Measurements from ENCODE around the gene WNT3.
"Not testable (repeated sequence)": the region's sequence is repeated elsewhere in the genome, so short reads cannot be mapped to it uniquely, and the experiment has no call there.

WNT3 gene

DNA sequence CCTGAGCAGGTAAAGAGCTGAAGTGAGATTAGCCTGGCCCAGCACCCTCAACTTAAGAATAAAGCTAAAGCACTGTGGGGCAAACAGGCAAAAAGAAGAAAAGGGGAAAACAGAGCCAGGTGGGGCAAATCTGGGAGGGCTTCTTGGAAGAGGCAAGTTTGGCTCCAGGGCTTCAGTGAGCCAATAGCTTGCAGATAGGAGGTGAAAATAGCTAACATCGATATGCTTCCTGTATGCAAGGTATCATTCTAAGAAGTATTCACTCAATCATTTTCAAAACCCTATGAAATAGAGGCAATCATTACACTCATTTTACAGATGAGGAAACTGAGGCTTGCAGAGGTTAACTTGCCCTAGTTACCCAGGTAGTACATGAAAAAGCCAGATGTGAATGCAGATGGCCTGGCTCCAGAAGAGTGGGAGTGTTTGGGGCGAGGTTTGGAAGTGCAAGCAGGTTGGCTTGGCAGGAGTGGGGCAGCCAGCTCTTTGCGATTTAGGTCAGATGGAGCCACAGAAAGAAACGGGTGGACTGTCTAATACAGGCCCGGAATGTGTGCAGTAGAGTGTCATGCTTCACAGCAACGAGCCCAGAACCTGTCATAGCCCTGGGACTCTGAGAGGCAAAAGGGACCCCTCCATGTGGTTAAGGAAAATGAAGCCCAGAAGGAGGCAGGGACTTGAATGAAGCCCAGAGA is 5.7 kb downstream of the WNT3 start:
- no peak for DNase-seq

DNA sequence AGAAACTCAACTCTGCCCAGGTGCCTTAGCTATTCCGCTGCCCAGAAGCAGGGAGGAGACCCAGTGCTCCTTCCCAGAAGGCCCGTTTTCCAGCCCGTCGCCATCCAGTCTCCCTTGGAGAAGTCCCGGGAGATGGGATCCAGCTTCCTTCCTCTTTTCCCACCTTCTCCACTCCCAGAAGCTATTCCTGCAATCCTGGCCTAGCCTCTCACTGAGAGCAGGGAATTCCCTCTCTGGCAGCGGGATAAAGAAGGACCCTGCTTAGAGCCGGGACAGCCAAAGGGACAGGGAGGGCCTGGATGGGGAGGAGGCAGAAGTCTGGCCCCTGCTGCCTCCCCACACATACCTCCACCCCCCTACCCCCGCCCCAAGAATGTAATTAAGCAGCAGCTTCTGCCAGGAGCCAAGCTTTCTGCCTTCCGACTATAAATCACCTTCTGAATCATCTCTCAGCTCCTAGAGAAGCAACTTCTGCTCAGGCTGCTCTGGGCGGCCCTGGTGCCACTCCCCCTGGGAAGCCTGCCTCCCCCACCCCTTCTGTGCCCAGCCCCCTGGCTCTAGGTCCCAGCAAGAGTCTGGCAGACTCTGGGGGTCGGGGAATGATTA is 6.4 kb downstream of the WNT3 start:
- DNase-seq, result no peak

DNA sequence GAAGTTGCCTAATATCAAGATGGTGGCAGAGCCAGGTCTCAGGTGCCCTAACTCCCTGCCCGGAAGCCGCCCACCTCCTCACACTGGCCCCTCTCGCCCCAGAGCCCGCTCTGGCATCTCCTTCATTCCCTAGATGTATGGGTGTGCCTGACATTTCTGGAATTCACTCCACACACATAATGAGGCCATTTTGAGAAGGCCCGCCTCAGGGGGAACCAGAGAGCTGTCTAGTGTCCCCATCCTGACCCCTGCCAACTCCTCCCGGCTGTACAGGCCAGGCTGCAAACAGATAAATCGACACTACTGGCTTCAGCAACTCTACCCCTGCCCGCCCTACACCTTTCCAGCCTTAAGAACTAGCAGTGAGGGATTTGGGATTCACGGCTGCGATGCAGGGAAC is 7.7 kb downstream of the WNT3 start:
- no peak for DNase-seq

DNA sequence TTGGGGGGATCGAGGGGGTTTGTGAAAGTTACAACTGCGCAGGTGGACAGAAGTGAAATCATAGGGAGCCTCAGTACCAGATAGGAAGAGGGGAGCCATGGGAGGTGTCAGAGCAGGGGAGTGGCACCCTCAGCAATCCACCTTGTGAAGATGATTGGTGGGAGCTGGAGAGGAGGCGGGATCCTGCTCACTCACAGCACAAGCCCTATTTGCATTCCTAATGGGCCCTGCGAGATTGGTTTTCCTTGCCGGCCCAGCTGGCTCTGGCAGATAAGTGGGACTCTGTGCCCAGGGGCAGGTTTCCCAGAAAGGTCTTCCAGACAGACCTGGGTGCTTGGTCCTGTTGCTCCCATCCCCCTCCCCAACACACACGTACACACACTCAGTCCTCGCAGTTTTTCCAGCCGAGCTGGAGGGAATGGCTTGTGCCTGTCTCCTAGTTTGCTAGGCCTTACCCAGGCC is 9.4 kb downstream of the WNT3 start:
- DNase-seq, result no peak

DNA sequence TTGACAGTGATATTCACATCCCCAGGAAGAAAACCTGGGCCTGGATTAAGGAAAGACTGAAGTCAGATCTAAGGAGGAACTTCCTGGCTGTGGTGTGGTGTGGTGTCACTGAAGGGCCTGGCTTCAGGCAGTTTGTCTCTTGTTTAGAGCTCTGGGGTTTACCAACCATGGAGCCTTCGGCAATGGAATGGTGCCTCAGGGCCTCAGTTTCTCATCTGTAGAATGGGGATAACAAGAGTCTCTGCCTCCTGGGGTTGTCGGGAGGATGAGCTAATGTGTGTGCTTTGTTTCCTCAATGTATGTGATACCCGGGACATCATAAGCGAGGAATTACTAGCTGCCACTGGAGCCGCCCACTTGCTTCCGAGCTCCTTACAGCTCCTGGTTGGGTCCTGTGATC is 12.7 kb downstream of the WNT3 start:
- no peak for DNase-seq

DNA sequence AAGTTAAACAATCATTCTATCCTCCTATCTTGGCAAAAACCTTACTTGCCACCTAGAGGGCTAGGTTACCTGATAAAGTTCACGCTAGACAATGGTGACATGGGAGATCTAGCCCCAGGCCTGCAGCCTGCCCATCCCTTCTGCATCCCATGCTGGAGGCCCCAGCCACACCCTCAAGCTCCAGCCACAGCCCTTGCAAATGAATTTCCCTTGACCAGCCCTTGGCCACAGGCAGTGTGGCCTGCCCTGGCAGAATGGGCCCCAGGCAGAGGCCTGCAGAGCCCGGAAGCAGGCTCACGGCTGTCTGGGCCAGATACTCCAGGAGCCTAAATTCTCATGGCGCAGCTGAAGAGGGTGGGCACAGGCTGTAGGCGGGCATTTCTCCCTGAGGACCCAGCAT is 14.9 kb downstream of the WNT3 start:
- no peak for DNase-seq

DNA sequence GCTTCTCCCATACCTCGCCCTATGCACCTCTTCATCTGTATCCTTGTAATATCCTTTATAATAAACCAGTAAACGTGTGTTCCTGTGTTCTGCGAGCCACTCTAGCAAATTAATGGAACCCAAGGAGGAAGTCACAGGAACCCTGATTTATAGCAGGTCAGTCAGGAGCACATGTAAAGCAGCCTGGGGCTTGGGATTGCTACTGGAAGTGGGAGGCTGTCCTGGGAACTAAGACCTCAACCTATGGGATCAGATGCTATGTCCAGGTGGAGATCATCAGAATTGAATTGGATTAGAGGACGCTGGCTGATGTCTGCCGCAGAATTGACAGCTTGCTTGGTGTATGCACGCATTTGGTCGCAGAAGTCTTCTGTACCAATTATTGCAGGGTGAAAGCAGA is 15.7 kb downstream of the WNT3 start:
- DNase-seq, result no peak

DNA sequence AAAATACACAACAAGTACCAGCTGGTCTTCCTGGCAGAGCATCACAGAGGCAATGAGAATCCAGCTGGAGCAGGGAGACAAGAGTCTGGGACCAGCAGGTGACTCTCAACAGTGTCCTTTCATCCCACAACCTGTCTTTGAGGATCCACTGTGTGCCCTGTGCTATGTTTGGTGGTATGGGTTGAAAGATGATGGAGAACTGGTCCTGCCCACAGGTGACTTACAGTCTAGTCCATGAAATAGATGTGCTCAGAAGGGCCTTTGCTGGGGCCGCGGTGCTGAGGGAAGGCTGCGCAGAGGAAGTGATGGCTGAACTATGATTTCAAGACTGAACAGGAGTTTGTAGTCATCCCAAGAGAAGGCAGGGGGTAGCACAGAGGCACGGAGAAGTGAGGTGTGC is 17.9 kb downstream of the WNT3 start:
- no peak for DNase-seq

DNA sequence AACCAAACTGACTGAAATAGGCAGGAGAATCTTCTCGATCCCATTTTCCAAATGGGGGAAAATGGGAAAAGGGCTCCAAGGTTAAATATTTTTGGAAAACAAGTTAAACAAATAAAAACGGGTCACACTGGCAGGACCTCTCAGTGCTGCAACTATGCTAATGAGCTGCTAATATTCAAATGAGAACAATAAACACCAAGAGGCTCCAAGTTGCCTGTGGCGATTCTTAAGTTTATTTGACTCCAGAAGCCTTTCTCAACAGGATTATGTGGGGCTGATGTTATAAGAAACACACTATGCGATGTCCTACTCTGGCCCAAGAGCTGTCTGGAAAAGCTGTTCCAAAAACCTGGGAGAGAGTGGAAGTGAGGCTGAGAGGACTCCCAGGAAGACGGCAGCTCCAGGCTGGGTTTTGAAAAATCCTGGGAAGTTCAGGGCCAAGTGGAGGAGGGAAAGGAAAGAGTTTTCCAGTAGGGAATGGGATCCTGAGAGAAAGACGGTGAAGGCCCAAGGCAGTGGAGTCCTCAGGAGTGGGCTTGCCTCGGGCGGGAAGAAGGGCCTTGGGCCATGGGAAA is 21.4 kb downstream of the WNT3 start:
- DNase-seq, result no peak

DNA sequence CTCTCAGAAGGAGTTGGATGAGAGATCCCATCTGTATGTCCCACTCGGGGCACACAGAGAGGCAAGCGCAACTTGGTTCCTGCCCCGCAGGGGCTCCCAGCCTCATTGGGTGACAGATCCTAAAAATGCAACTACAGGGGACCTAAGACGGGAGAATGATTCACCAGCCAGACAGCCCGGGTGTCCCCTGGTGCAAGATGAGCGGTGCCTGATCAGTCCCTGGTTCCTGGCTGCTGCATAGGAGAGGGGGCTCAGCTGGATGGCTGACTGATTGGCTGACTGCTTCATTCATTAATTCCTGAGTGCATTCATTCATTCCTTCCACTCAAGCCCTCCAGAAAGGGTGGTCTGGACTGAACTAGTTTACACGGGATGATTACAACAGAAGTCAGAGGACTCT is 22.0 kb downstream of the WNT3 start:
- no peak for DNase-seq

DNA sequence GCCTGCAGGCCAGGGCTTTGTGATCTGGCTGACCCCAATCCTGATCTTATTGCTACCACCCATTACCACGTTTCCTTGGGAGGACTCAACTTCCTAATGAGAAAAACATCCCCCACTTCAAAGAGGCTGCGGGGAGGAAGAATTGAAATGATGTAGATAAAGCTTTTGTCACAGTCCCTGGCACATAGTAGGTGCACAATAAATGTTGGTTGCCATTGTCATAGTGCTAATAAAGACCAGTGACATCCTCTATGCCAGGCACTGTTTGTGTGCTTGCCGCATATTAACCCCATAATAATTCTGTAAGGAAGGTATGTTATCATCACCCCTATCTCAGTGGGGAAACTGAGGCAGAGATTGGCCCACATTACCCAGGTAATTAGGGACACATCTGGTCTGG is 22.4 kb downstream of the WNT3 start:
- no peak for DNase-seq

DNA sequence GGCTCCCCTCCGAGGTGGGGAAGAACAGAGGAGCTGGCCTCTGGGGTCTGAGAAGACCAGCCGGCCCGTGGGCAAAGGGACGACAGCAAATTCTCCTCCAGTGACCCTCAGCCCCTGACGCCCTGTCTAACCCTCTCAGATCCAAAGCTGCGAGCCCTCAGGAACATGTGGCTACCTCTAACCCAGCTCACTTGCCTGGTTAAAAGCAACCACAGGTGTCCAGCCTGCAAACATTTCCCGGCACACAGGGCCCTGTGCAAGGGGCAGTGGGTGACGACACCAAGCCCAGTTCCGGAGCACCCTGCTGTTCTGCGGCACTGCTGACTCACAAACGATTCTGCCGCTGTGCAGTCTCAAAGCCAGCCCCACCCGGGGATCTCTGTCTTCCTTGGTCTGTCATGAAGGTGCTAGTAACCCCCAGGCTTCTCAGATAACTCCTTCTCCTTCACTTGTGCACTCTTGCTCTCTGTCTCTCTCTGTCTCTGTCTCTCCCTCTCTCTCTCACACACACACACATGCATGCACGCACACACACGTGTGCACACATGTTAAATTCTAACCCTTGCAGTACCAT is 23.0 kb downstream of the WNT3 start:
- DNase-seq, result no peak

DNA sequence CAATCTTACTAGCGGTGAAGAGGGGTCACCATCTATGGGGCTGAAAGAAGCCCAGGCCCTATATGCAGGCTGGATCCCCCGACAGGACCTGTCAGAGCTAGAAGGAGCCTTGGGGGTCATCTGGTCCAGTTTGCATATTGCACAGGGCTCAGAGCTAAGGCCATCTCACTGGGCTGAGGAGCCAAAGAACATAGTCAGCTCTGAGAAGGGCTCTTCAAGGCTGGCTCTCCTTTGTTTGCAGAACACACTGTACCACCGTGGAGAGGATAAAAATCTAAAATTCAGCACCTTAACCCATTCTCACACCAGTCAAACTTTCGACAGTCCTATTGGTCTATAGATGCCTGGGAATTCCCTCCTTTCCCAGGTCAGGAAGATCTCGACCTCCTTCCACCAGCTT is 24.2 kb downstream of the WNT3 start:
- DNase-seq, result no peak

DNA sequence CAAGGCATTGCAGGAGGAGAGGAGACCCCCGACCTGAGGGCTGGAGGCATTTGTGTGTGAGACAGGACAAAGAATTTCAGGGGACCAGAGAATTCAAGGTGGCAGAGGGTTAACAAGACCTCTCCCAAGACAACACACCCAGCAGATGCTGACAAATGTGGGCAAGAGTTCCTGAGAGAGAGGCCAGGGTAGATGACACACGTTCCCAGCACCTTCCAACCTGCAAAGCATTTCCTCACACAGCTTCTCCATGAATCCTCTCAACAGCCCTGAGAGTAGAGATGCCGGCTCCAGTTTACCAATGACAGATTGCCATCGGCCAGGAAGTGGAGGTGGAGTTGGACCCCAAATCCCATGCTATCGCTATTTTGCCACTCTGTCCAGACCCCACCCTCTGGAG is 25.0 kb downstream of the WNT3 start:
- DNase-seq, result no peak

DNA sequence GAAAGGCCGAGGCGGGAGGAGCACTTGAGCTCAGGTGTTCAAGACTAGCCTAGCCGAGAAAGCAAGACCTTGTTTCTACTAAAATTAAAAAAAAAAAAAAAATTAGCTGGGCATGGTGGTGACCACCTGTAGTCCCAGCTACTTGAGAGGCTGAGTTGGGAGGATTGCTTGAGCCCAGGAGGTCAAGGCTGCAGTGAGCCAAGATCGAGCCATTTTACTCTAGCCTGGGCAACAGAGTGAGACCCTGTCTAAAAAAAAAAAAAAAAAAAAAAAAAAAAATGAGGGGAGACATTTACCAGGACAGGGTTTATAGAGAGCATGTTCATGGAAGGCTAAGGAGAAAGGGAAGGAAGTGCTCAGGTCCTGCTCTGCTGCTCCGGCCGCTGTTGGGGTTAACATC is 25.5 kb downstream of the WNT3 start:
- DNase-seq, result not testable (repeated sequence)

DNA sequence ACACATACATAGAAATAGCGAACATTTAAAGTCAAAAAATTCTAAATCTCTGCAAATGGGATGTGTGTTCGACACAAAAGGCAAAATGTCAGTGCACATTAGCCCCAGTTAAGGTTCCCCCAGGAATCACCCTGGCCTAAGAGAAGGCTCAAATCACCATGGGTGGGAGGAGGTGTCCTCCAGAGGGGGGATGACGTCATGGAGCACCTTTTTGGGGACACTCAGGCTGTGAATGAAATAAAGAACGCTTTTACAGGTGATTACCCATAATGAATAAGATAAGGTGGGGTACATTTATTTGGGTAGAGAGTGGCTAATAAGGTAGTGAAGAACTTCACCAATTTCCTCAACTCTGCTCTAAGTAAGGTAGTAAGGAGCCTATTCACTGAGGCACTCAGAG is 26.4 kb downstream of the WNT3 start:
- DNase-seq, result no peak

DNA sequence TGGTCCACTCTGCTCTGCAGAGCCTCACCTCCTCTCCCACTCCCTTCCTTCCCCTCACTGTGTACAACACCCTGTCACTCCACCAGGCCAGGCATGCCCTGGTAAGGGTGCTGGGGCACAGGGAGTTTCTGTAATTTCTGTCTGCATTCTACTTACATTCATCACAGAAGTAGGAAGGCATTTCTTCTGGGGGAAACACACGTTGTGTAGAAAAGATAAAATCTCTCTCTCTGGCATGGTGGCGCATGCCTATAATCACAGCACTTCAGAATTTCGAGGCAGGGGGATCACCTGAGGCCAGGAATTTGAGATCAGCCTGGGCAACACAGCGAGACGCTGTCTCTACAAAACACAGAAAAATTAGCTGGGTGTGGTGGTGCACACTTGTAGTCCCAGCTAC is 27.0 kb downstream of the WNT3 start:
- DNase-seq, result no peak

DNA sequence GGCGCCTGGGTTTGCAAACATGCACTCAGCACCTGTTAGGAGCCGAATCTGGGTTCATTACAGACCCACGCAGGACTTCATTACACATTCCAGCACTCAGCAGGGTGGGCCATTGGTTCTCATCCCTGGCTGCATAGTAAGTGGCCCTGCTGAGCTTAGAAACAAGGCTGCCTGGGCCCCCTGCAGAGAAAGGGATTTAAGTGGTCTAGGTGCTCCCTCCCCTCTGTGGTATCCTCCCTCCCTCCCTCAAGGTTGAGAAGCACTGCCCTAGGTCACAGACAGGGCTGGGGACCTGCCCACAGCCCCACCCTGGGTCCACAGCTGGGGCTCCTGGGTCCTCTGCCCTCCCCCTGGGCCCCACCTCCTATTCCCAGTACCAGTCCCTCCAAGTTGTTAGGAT is 28.3 kb downstream of the WNT3 start:
- DNase-seq, result no peak

DNA sequence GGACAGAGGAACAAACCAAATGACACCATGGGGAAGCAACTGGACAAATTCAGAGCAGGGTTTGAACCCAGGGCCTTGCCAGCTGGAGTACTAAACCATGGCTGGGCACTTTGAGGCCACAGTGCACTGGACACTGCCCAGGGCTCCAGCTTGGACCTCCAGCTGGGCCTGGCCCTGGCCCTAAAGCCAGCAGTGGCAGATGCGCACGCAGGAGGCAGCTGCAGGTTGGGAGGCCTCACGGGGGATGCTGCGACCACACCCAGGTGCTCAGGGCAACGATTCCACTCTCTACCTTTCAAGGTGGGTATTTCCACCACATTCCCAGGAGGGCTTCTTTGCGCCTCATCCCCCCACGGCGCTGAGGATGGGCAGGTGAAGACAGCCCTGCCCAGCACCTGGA is 28.9 kb downstream of the WNT3 start:
- no peak for DNase-seq

DNA sequence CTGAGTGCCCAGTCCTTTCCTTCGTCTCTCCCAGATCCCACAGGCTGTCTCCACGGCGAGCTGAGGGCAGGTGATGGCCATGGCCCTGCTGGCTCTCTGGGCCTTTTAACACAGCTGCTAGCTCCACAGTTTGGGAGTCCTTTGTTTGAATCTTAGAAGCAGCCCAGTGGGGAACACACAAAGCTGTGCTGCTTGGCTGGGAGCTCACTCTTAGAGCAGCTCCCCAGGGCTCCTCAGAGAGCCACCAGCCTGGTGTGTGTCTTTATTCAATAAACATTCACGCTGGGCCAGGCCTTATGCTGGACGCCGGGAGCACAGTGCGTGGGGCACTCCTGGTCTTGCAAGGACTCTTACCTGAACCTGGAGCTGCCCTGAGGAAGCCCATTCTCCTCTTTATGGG is 29.7 kb downstream of the WNT3 start:
- DNase-seq, result no peak

DNA sequence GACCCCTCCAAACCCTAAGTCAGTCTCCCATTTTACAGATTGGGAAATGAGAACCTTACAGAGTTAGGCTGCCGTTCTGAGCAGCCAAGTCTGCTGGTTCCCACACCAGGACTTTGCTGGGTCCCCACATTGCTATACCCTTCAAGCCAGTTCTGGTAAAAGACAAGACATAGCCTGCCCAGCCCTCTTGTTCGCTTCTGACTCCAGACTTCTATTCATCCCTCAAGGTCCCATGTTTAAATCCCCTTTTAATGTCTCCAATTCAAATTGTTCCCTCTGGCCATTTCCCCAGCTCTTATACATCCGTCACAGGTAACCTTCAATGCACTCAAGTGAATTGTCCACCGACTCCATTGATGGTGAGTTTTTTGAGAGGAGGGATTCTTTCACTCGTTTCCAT is 30.2 kb downstream of the WNT3 start:
- no peak for DNase-seq

DNA sequence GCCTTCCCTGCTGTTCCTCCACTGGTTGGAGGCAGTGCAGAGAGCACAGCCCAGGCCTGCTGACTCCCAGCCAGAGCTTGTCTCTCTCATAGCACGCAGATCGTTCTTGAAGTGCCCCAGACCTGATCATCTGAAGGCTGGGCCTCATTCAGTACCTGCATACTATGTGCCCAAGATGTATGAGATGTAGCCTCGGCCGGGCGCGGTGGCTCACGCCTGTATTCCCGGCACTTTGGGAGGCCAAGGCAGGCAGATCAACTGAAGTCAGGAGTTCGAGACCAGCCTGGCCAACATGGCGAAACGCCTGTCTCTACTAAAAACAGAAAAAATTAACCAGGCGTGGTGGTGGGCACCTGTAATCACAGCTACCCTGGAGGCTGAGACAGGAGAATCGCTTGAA is 31.0 kb downstream of the WNT3 start:
- DNase-seq, result no peak

DNA sequence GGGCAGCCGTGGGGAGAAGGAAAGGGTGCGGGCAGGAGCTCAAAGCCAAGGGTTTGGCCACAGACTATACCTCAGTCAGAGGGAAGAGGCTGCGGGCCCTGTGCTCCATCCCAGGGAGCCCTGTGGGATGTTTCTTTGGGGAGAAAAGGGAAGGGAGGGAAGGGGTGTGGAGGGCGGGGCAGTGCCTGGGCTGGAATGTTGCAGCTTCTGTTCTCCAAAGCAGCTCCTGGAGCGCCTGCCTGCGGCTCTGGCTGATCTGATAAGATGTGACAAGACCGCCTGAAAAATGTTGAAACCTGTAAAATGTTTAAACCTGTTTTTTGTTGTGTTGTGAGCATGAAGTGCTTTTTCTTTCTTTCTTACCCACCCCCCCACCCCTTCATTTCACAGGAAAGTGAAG is 32.8 kb downstream of the WNT3 start:
- DNase-seq, result no peak

DNA sequence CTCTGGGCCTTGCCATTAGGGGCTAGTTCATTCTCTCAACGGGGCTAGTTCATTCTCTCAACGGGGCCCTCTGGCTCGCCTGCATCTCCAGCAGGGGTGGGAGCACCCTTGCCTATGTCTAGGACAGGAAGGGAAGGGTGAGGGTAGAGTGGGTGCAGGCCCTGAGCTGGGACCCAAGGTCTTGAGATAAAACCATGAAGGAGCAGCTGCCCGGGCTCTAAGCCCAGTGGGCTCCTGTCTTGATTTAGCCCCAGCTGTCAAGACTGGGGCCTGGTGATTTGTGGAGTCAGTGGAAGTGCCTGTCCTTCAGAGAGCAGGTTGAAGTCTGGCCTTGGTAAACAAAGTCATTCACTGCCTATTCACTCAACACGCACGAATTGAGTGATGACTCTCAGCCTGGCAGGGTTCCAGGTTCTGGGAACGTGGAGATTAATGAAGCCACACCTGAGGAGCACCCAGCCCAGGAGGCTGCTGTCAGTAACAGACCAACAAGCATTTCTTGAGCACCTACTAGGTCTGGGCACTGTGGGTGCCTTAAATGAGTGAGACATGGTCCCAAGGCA is 35.4 kb downstream of the WNT3 start:
- no peak for DNase-seq
